Prostate gland (tissue), 2 donors: ENCODE measurements around the gene ALS2CL.

ENCODE experiments used
- CTCF ChIP-seq, 4 experiments: fragments of 200-600 bp in 2 of 4; fragments of 450-650 bp in 2 of 4; sonication (generic) in 2 of 4; IDR thresholded peaks; 1 replicate in 3 of 4; 2 replicates in 1 of 4; pipeline ENCODE4 v1.5.1; 2016 to 2019; ENCODE audit warnings: antibody characterized with exemption in 4 of 4, mild to moderate bottlenecking in 2 of 4, moderate library complexity in 2 of 4
- POLR2AphosphoS5 ChIP-seq: sonication (generic); formaldehyde crosslinking; IDR thresholded peaks from one replicate; pipeline ENCODE4 v1.6.1; 2017; ENCODE audit warnings: antibody characterized with exemption

- no peak for TF ChIP-seq CTCF (IDR thresholded peaks at IDR 0.05)
- no peak for TF ChIP-seq POLR2AphosphoS5
These were observed 52.6 kb downstream of the ALS2CL start for GRCh38 chr3:46640927-46641326.
